AG20443 (cell line): Measurements from ENCODE around the gene FAM184B.
A peak's percentile ranks its signal among the peaks of the same experiment; 100 is the strongest.

Experiments
- DNase-seq: peaks from one replicate; pipeline ENCODE4 v3.0.0; 2012; ENCODE audit warnings: low spot score, mixed read lengths

Gene FAM184B

DNA sequence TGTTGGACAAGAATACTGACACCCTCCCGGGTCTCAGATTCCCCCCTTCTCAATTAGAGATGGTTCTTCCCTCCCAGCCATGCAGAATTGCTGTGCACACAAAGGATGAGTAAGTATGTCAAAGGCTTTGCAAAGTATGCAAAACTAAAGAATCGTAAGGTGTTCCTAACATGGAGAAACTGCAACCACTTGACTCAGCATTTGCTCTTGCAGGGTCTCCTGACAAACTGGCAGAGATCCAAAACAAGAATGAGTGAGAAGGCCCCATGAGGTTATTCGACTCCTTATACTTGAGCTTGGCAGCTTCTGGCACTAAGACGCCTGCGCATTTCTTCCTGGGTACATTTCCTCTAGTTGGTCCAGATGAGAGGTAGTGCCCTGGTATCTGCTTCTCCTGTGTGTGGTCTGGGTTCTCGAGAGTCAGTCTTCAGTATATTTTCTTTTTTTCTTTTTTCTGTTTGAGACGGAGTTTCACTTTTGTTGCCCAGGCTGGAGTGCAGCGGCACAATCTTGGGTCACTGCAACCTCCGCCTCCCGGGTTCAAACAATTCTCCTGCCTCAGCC lies 8.2 kb downstream of the FAM184B start:
- no peak for DNase-seq

DNA sequence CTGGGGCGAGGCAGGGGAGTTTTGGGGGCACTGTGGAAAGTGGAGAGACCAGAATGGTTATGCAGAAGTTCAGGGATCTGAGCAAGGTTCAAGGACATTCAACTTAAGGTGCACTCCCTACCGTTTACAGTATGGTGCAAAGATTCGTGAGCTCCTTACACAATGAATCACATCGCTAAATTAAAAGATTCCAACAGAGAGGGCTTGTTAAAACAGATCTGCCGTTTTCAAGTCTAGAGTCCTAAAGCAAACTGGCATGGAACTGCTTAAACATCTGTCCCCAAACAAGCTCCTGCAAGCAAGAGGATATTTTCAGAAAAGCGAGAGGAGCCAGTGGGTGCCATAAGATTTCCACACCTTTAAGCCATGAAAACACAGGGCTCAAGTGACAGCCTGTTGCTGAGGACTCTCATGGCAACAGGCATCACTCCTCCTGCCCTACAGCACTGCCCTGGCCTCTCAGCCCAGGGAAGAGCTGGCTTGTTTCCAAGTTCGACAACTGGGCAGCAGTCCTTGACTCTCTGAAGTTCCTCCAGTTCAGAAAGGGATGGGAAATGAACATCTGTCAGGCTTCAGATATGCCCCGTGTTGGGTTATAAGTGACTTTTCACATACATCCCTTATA lies 10.0 kb downstream of the FAM184B start:
- no peak for DNase-seq

DNA sequence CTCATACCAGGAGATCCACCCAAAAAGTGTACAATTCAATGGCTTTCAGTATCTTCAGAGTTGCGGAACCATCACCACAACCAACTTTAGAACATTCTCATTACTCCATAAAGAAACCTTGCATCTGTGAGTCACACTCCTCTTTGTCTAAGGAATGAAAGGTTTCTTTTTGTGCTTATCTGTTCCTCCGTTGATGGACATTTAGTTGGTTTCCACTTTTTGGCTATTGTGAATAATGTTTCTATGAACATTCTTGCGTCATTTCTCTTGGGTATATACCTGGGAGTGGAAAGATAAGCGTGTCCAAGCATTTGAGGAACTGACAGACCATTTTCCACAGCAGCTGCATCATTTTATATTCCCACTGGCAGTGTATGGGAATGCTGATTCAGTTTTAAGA lies 10.6 kb downstream of the FAM184B start:
- DNase-seq = no peak

DNA sequence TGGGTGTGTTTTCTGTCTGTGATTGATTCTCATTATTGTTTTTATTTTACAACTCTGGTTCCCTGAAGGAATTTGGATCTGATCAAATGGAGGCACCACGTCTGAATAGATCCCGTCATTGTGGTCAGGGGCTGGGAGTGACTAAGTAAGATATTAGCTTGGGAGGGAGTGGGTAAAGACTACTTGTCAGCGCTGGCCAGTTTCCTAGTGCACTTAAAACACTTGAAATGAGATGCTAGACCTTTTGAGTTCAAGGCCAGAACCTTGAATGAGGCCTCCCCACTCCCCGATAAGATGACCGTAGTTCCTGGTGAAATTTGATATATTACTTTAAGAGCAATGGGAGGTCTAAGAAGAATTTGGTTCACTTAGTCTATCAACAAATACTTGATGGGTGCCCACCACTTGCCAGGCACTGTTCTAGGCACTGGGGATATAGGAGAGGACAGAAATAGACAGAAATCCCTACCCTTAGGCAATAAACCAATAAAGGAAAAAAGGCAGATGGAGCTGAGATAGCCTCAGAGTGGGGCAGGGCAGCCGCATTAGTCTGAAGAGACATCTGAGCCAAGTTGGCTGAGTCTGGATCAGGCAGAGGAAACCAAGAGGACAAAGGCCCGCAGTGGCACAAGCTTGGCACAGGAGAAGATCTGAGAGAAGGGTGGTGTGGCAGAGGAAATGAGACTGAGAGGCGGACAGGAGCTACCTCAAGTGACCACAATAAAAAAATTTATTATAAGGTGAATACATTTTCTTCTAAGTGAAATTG lies 11.8 kb downstream of the FAM184B start:
- no peak for DNase-seq

DNA sequence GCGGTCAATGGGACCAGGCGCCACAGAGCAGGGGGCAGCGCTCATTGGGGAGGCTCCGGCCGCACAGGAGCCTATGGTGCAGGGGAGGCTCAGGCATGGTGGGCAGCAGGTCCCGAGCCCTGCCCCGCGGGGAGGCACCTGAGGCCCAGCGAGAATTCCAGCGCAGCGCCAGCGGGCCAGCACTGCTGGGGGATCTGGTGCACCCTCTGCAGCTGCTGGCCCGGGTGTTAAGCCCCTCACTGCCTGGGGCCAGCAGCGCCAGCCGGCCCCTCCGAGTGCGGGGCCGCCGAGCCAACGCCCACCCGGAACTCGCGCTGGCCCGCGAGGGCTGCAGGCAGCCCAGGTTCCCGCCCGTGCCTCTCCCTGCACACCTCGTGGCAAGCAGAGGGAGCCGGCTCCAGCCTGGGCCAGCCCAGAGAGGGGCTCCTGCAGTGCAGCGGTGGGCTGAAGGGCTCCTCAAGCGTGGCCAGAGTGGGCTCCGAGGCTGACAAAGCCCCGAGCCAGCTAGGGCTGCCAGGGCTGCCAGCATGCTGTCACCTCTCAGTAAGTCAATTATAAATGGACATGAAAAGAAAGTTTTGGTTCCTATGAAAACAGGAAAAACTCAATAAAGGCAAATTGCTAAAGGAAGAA lies 14.5 kb downstream of the FAM184B start:
- DNase-seq = no peak

DNA sequence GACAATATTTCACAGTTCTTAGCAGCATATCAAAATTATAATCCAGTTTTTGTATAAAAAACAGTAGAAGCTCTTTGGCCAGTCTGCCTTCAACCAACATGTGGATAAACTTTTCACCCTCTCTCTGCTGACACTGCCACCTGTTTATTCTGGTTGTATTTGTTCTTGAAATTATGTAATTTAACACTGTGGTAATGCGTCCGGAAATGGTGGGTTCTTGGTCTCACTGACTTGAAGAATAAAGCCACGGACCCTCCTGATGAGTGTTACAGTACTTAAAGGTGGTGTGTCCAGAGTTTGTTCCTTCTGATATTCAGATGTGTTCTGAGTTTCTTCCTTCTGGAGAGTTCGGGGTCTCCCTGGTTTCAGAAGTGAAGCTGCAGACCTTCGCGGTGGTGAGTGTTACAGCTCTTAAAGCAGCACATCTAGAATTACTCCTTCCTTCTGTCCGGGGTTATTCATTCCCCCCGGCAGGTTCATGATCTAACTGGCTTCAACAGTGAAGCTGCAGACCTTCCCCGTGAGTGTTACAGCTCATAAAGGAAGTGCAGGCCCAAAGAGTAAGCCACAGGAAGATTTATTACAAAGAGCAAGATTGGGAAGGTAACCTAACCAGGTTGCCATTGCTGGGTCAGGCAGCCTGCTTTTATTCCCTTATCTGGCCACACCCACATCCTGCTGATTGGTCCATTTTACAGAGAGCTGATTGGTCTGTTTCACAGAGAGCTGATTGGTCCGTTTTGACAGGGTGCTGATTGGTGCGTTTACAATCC lies 15.7 kb downstream of the FAM184B start:
- no peak for DNase-seq

DNA sequence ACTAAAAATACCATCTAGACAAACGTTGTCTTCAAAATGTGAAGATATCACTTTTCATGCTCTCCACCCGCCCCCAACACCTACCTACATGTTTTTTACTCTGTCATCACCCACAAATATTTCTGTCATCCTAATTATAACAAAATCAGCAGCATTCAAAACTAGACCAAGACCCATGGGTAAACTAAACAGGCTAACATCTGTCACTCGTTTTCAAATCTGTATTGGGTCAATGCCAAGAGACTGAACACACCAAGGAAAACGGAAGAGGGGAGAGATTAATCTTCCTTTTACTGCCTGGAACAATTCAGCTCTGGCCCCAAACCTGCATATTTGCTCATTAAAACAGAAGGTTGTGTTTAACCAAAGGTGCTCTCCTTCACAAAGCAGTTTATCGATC lies 17.5 kb downstream of the FAM184B start:
- no peak for DNase-seq

DNA sequence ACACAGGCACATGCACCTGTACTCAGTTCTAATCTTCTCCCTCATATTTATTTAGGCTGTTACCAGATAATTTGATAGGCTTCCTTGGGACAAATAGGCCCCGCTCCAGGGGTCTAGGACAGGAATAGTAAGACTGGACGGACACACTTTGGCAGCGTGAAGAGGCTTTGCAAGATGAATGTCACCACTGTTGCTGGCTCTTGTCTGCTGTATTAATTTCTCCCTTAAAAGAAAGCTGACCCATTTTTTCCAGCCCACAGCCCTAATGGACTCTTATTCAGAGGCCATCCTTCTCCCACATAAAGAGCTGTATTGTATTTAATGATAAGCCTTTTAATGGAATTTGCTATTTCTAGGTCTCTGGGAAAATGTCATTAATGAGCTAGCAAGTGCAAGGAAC lies 18.0 kb downstream of the FAM184B start:
- DNase-seq = no peak

DNA sequence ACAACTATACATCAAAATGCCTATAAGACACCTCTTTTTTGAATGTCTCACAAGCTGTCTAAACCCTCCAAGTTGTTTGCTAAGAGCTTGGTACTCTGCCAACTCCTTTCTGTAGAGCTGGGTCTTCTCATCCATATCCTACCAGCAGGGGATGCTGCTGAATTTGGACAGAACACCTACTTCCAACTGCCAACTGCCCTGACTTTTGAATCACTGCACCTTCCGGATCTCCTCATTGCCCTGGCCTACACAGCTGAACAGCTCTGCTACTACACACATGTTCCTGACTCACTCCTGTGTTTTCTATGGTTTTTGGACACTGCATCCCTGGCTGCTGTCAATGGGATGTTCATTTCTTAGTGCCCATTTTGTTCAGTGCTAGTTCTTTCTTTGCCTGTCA lies 18.7 kb downstream of the FAM184B start:
- DNase-seq = peak; percentile 18

DNA sequence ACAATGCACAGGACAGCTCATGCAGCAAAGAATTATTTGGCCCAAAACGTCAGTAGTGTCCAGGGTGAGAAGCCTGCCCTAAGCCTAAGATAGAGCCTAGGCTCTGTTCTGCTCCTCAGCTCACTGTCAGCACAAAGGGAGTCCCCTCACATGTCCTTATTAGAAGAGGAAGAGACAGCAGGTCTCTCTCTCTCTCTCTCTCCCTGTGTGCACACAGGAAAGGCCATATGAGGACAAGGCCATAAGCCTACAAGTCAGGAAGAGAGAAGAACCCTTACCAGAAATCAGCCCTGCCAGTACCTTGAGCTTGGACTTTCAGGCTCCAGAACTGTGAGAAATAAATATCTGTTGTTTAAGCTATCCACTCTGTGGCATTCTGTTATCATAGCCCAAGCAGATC lies 20.4 kb downstream of the FAM184B start:
- no peak for DNase-seq

DNA sequence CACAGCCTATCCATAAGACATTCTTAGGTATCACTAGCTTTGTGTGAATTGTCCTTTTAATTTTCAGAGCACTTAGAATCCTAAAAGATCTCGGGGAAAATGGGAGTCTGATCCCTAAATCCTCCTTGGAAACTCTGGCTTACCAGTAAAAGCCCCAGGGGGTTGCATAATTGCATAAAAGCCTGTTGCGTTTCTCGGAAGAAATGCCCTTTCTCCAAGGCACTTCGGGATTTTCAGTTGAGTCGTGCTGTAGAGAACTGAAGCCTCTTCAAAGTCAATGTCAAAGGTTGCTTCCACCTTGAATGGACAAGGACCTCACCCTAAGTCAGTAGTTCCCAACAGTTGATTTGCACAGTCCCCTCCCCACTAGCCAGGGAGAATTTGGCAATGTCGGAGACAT lies 20.8 kb downstream of the FAM184B start:
- DNase-seq = no peak

DNA sequence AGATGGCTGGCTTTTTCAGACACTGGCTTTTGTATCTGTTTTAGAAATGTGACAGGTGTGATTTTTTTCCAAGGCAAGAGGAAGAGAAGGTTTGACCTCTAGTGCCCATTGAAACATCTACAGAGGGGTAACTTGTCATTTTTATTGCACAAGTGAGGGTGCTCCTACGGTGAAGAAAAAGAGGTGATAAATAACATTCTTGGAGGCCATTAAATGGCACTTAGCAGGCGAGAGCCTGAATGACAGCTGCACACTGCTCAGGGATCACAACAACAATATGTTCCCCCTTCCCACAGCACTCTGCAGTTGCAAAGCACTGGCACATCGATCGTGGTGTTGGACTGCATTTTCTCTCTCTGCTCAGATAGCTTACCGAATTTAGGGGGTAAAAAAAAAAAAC lies 22.9 kb downstream of the FAM184B start:
- DNase-seq = no peak

DNA sequence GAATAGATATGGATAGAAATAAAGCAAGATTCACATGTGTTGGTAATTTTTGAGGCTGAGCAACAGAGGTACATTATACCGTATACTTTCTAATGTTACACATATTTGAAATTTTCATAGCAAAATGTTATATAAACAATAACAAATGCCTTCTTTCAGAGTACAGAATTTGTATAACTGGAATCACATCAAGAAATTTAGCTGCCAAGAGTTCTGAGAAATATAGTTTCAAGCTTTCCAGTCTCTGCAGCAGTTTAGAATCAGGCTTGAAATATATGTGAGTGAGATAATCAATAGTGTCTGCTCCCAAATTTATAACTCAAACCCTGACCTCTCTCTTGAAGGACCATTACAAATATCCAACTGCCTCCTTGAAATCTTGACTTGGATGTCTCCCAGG lies 23.8 kb downstream of the FAM184B start:
- DNase-seq = no peak

DNA sequence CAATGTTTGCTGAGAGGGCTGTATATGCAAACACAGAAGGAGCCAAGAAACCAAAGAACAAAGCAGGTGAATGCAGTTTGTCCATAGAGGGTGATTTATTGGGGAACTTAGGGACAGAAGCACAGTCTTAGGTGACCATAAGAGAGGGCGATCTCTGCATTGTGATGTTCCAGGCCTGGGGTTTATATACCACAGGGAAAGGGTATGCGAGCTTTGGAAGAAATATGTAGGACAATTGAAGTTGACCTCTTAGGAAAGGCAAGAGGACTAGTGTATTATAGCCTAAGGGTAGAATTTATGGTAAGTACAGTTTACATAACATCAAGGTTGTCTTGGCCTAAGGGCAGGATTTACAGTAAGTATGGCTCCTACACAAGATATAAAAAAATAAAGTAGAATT lies 27.8 kb downstream of the FAM184B start:
- no peak for DNase-seq

DNA sequence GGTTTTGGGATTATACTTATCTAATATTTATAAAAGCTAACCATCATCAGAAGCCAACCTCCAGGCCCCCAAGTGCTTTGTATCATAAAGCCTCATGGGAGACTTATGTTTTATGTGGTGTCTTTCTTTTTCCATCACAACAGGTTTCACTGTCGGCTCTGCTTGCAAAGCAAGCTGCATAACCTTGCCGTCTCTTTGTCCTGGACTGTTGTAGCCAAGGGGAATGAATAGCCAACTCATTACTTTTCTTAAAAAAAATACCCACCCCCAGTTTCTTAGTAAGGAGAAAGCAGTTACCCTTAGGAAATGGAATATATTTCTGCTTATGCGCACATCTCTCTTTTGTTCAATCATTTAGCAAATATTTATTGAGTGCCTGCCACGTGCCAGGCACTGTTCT lies 40.7 kb downstream of the FAM184B start:
- DNase-seq = no peak

DNA sequence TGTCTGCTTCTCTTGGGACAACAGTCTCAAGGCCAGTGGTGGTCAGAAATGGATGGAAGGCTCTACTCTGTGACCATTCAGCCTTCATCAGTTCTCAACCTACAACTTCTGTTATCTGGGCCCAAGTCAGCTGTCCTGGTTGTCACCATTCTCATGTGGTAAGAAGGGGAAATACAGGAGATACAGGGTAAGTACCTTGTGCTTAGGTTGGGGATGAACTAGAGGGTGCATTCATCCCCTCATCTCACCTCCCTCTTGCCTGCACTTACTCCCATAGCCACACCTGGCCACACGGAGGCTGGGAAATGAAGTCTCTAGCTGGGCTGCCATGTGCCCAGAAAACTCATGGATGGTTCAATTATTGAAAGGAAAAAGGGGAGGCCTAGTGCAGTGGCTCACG lies 44.9 kb downstream of the FAM184B start:
- DNase-seq = no peak

DNA sequence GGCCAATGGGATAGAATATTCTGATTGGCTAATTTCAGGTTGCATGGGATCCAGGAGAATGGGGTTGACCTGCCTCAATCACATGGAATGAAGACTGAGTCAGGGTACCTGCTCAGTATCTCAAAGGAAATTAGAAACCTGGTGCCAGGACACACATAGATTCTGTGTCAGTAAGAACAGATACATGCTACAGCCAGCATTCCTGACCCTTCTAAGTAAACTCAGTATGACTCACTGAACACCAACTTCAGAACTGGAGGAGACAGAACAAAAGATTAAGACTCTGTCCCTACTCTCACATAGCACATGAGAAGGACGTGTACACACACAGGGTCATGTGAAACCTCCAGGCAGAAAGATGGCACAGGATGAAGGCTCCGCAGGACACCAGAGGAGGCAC lies 54.5 kb downstream of the FAM184B start:
- DNase-seq = no peak

DNA sequence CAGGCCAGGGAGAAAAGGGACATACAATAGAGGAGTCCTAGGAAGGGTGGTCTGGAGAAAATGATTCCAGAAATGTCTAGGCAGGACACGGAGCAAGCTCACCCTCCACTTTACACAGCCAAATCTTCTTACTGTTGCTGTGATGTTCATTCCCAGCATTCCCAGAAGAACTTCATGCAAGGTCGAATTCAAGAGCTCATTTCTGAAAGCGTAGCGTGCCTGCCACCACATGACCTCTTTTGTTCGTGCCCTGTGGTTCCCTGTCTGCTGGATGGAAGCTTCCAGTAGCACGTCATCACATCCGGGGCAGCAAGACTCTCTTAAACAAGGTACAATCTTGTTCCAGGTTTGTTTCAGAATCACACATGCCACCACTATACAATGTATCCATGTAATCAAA lies 57.8 kb downstream of the FAM184B start:
- no peak for DNase-seq

DNA sequence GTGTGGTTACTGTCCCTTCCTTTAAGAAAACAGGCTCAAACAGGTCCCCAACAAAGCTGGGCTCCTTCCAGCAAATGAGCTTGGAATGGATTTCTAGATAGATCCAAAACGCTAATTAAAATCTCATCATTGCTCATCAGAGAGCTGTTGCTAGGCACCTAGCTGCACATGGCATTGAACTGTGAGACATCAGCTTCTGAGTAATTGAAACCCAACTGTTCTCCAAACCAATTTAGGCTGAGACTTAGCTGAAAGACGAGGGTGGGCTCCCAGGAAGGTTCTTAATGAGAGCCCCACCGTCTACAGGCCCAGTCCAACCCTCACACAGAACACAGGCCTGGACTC lies 59.1 kb downstream of the FAM184B start:
- DNase-seq = no peak

DNA sequence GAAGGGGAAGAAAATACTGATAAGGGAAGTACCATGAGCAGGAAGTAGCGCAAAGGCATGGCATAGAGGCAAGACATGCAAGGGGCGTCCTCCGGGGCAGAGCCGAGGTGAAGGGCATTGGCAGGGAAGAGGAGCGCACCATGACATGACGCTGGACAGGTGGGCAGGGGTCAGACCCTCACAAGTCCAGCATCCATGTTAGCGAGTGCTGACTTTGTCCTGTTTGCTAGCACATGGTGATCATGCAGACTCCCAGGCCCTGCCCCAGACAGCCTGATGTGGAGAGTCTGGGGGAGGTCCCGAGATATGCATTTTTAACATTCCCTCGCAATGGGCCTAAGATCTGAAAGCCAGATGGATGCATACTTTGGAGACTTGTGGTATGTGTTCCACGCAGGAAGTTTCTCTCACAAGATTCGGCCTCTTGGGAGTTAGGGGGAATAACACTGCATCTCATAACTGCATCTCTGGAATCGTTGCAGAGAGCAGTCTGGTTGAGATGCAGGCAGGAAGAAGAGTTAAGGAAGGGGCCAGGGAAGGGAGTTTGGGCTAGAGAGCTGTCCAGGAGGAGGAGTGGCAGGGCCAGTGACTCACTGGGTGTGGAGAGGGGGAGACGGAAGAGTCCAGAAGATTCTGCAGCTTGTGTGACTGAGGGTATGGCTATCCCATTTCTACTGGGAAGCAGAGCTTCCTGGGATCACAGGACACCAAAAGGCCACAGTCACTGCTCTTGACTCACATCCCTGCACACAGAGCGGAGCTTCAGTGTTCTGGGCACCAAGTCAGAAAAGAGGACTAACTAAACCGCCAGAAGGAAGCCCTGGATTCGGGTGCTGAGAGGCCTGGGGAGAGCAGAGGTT lies 59.7 kb downstream of the FAM184B start:
- peak; percentile 89 for DNase-seq

DNA sequence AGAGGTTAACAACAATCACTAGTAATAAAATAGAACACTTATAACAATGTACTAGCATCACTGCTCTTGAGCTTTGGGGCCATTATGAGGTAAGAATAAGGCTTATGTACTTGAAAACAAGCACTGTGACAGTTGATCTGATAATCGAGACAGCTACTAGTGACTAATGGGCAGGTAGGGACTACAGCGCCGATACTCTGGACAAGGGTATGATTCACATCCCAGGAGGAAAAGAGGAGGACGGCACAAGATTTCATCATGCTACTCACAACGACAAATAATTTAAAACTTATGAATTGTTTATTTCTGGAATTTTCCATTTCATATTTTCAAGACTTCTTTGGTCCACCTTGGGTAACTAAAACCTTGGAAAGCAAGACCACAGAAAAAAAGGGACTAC lies 62.3 kb downstream of the FAM184B start:
- no peak for DNase-seq

DNA sequence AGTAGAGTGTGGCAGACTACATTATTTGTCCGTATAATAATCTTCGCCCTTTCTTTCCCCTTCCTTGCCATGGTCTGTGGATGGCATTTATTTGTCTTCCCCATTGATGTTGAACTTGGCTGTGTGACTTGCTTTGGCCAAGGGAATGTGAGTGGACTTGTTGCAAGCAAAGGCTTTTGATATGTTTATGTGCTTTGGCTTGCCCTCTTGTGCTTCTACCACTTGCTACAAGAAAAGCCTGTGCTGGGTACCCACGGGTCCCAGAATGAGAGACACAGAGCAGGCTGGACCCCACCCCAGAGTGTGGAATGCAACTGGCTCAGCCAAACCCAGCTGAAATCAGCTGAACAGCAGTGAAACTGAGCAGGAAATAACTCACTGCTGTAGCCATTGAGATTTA lies 63.0 kb downstream of the FAM184B start:
- no peak for DNase-seq
